Adrenal gland (tissue), 12 donors: Measurements from ENCODE around the gene MAP7. TPM values are rescaled to one million over a fixed set of nuclear protein-coding genes. Genes with fewer than 3 reads are reported as not detected.

Source experiments
- DNase-seq, 7 donors: peaks; one replicate each; pipeline ENCODE4 v3.0.0-alpha.2; 2019 to 2020
- H3K27ac ChIP-seq, 5 donors: fragments of 200-600 bp; sonication (generic) in 4 of 5; 1 replicate in 3 of 5; 2 replicates in 2 of 5; pipeline versions ENCODE4 v1.5.1 to v1.8.0; 2016 to 2020; ENCODE audit warnings: mild to moderate bottlenecking in 1 of 5
- H3K27me3 ChIP-seq: fragments of 200-600 bp; 2 replicates; pipeline ENCODE4 v1.8.0; 2021
- H3K36me3 ChIP-seq, 2 donors: fragments of 200-600 bp; replicated peaks in 1 of 2; 1 replicate in 1 of 2; 2 replicates in 1 of 2; pipeline versions ENCODE4 v1.5.1 to v1.8.0; 2018 to 2022
- H3K4me1 ChIP-seq, 2 donors: fragments of 200-600 bp; replicated peaks in 1 of 2; 1 replicate in 1 of 2; 2 replicates in 1 of 2; pipeline versions ENCODE4 v1.5.1 to v1.8.0; 2018 to 2021
- H3K4me3 ChIP-seq, 4 donors: fragments of 200-600 bp; sonication (generic) in 3 of 4; one replicate each; pipeline ENCODE4 v1.5.1; 2016 to 2018
- H3K9me3 ChIP-seq, 3 donors: fragments of 200-600 bp; sonication (generic) in 1 of 3; replicated peaks in 1 of 3; 1 replicate in 2 of 3; 2 replicates in 1 of 3; pipeline versions ENCODE4 v1.5.1 to v1.8.0; 2016 to 2021
- CTCF ChIP-seq, 6 experiments: fragments of 450-650 bp in 4 of 6; fragments of 200-600 bp in 2 of 6; sonication (generic) in 1 of 6; IDR thresholded peaks; 1 replicate in 5 of 6; 2 replicates in 1 of 6; pipeline versions ENCODE4 v1.5.1 to v1.8.0; 2016 to 2021; ENCODE audit warnings: antibody characterized with exemption in 6 of 6, mild to moderate bottlenecking in 2 of 6, moderate library complexity in 1 of 6
- POLR2A ChIP-seq, 2 donors: fragments of 450-650 bp; IDR thresholded peaks; one replicate each; pipeline ENCODE4 v1.6.1; 2017; ENCODE audit warnings: antibody characterized with exemption in 2 of 2, mild to moderate bottlenecking in 2 of 2, moderate library complexity in 1 of 2
- WGBS, 4 donors: extraction: QIAGEN DNeasy Blood & Tissue Kit in 2 of 4; methylation state at CpG; one replicate each; pipeline versions ENCODE4 v1.1.5 to v1.1.7; 2013 to 2017; 5-methylcytosine and 5-hydroxymethylcytosine counted together
- intact Hi-C, 2 donors: fragments of 100-400 bp; cut with DNase I; formaldehyde crosslinking; loops; one replicate each; pipeline versions ENCODE4 v1.14.1 to v1.15.0; 2022 to 2023
- polyA plus RNA-seq, 3 donors: library from polyadenylated mRNA; stranded (reverse); fragments of 200-250 nt in 2 of 3; fragments of 350-450 nt in 1 of 3; fragmentation: Illumina TruSeq in 1 of 3; extraction: RNeasy Lipid Tissue Mini Kit (QIAGEN cat#74804) in 1 of 3; gene quantifications; one replicate each; pipeline ENCODE4 v1.2.3, GENCODE V29; 2013 to 2014
- small RNA-seq, 2 donors: library from RNA; depleted of rRNA; stranded (forward); fragments of <200 nt; gene quantifications; one replicate each; pipeline ENCODE3, GENCODE V24; 2016
- total RNA-seq, 9 donors: library from RNA; depleted of rRNA in 4 of 9; stranded (reverse); fragments of >200 nt in 4 of 9; fragments of 120-200 nt in 1 of 9; fragmentation: NEBNext Ultra II Directional in 1 of 9; extraction: Animal tissue kit (Norgen Biotek cat#: 25700) in 1 of 9; gene quantifications; one replicate each; pipeline versions ENCODE4 v1.1.0 to v1.2.4, GENCODE V29; 2013 to 2023
- donor health status: healthy with polysubstance abuse.
- donor health status: Bipolar disorder and iron deficiency.
- donor health status: DM: yes; HTN: yes; CAD: no.
- donor health status: DM: no; HTN: no; CAD: no.
- donor health status: DM: no; HTN: no; CAD: no.
- donor health status: DM: yes; HTN: yes; CAD: no.

Gene MAP7
- total and polyA plus RNA-seq, 12 donors = 4.7 to 31.6 (median 11.3) TPM

GRCh38 chr6:136294621-136295020 is 255.6 kb downstream of the MAP7 start:
- H3K4me1 ChIP-seq = peaks cover 7 to 10% of the 10 kb centered on the region in 2 donors
- H3K4me3 ChIP-seq = no peak overlapping the region
- no peak overlapping the region for H3K27ac ChIP-seq
- H3K9me3 ChIP-seq = no peaks in the 10 kb centered on the region
- DNase-seq = no peak
- TF ChIP-seq CTCF (IDR thresholded peaks at IDR 0.05) (no peak), POLR2A (IDR thresholded peaks at IDR 0.05) (no peak)
- H3K36me3 ChIP-seq = no peaks in the 10 kb centered on the region
- 90 to 97% (median 94%) methylated on average over 3 of the region's 3 CpGs for WGBS, 4 donors
- intact Hi-C loops = no loop called here
- H3K27me3 ChIP-seq = no peaks in the 10 kb centered on the region

Small RNA genes lying within 50 kb of the gene (small RNA-seq; reads per million reads assigned to genes)
- 0 reads per million in 2 donors for gene AL023284.1
- gene NDUFS5P1 = 0 reads per million in 2 donors

Other genes starting within 250 kb of the MAP7 start
- gene MAP3K5, start 242.1 kb upstream of the MAP7 start, total RNA-seq = 100 to 1,000 TPM in 8 of 9 donors, 10 to 100 TPM in 1; 74.6 to 306 (median 244) TPM
- gene MAP3K5, start 242.1 kb upstream of the MAP7 start, polyA plus RNA-seq = 100 to 1,000 TPM in 1 of 3 donors, 10 to 100 TPM in 2; 41.9 to 124 (median 53.3) TPM